Suppressor macrophage treated with lipopolysaccharide for 4 hours (primary cell): ENCODE measurements around the gene ZCCHC8.

Source experiments
- DNase-seq: peaks from one replicate; pipeline ENCODE4 v3.0.0-alpha.2; 2020

Gene ZCCHC8

DNA sequence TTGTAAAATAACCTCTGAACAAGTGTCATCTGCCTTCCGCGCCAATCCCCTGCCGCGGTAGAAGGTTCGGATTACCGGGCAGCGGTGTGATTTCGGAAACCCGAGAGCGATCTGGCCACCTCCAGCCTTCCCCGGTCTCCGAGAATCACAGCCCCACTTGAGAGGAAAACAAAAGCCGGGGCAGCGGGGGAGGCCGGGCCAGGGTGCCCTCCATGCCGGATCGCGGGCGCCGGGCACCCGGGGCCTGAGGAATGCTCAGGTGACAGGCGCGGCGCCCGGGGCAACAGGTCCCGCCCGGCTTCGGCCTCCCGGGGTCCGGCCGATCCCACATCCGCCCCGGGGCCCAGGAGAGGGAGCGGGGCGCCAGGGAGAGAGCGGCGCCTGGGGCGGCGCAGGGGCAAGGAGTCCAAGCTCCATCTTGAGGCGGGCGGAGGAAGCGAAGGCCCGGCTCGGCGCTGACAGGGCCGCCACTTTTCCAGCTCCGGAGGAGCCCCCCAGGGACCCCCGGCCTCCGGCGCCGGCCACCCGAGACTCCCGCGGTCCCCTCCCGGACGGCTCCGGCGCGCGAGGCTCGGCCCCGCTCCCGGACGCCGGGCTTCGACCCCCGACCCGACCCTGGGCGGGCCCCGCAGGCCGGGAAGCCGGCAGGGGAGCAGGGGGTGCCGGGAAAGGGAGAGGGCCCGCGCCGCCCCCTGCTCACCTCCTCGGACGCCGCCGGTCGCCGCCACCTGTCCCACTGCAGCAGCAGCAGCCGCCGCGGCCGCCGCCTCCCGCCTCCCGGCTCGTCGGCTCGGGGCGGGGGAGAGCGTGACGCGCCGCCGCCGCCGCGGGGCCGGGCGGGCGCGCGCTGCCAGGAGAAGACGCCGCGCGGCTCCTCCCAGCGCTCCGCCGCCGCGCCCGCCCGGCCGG lies 78.7 kb downstream of the ZCCHC8 start, which contains the start of gene CLIP1:
TSS of gene CLIP1 (minus strand) at position 849 of the 909 bp plus-strand sequence. CDS start 42,217 bp downstream, outside the sequence.
- peak; percentile 79 for DNase-seq
